Measurements from ENCODE around the gene SSBP2.

GRCh38 chr5:81772488-81772887 lies 21.6 kb upstream of the SSBP2 start:
- TF ChIP-seq EZH2 (IDR thresholded peaks at IDR 0.05; ENCODE audit: borderline replicate concordance, low read depth, low read length, severe bottlenecking) (no peak), CTCF (IDR thresholded peaks at IDR 0.05; ENCODE audit: borderline replicate concordance, extremely low read depth, low read length, poor library complexity, severe bottlenecking) (no peak)
